K562 (cell line): ENCODE results near the gene ETHE1. TPM values are rescaled to one million over a fixed set of nuclear protein-coding genes. Genes with fewer than 3 reads are reported as not detected.

Experiments
- ATF4 ChIP-seq: fragments of 450-650 bp; formaldehyde crosslinking; IDR thresholded peaks from 2 replicates; pipeline ENCODE4 v1.4.0; 2022; ENCODE audit warnings: mild to moderate bottlenecking, moderate library complexity
- DACH1 ChIP-seq: fragments of 450-650 bp; IDR thresholded peaks from 2 replicates; pipeline ENCODE4 v1.6.1; 2018; ENCODE audit not compliant: partially characterized antibody
- DNMT1 ChIP-seq: fragments of 450-650 bp; IDR thresholded peaks from 2 replicates; pipeline ENCODE4 v1.6.1; 2016; ENCODE audit warnings: antibody characterized with exemption, mild to moderate bottlenecking
- EP300 ChIP-seq: IDR thresholded peaks from 2 replicates; pipeline ENCODE4 v1.6.1; 2012; ENCODE audit warnings: low read length, improper control_type of control experiment
- GTF3C2 ChIP-seq: IDR thresholded peaks from 3 replicates; pipeline ENCODE4 v1.6.1; 2011; ENCODE audit warnings: borderline replicate concordance, mild to moderate bottlenecking, moderate library complexity; ENCODE audit not compliant: insufficient read length; ENCODE audit errors: extremely low read depth
- JUND ChIP-seq, 2 experiments: IDR thresholded peaks; 2 replicates in 1 of 2; 3 replicates in 1 of 2; pipeline ENCODE4 v1.6.1; 2011; ENCODE audit warnings: borderline replicate concordance in 2 of 2, low read depth in 2 of 2, low read length in 2 of 2, improper control_type of control experiment in 1 of 2, missing biosample characterization in 1 of 2, missing genetic modification characterization in 1 of 2, missing genetic modification reagents in 1 of 2
- KDM1A ChIP-seq, 2 experiments: fragments of 450-650 bp; IDR thresholded peaks; 2 replicates each; pipeline ENCODE4 v1.6.1; 2016; ENCODE audit warnings: mild to moderate bottlenecking in 2 of 2
- MTA2 ChIP-seq: fragments of 450-650 bp; IDR thresholded peaks from 2 replicates; pipeline ENCODE4 v1.6.1; 2016; ENCODE audit warnings: low read depth
- PBX2 ChIP-seq, 2 experiments: IDR thresholded peaks in 1 of 2; conservative IDR thresholded peaks in 1 of 2; 2 replicates each; pipeline ENCODE4 v1.6.1; 2016; ENCODE audit warnings: low read depth in 2 of 2, mild to moderate bottlenecking in 1 of 2, missing compliant biosample characterization in 1 of 2, missing genetic modification characterization in 1 of 2, moderate library complexity in 1 of 2
- RBM34 ChIP-seq: fragments of 200-400 bp; formaldehyde crosslinking; IDR thresholded peaks from 2 replicates; pipeline ENCODE4 v1.6.1; 2018; ENCODE audit warnings: low read length, borderline replicate concordance; ENCODE audit not compliant: insufficient read depth
- SREBF1 ChIP-seq: fragments of 150-350 bp; IDR thresholded peaks from 2 replicates; pipeline ENCODE4 v1.6.1; 2014; ENCODE audit warnings: antibody characterized with exemption, low read depth, low read length, borderline replicate concordance
- STAG1 ChIP-seq: sonication (generic); formaldehyde crosslinking; IDR thresholded peaks from 2 replicates; pipeline ENCODE4 v1.5.0; 2020; ENCODE audit warnings: missing genetic modification reagents, borderline replicate concordance
- TRIM28 ChIP-seq: fragments of 450-650 bp; IDR thresholded peaks from 2 replicates; pipeline ENCODE4 v1.6.1; 2017
- U2AF2 ChIP-seq: fragments of 200-400 bp; formaldehyde crosslinking; optimal IDR thresholded peaks from 2 replicates; pipeline ENCODE3; 2017; ENCODE audit warnings: low read depth, mild to moderate bottlenecking, low read length
- ZNF133 ChIP-seq: fragments of 250-450 bp; sonication (Bioruptor Pico); IDR thresholded peaks from 2 replicates; pipeline ENCODE4 v1.4.0; 2020; ENCODE audit warnings: mild to moderate bottlenecking
- ZNF184 ChIP-seq: sonication (generic); formaldehyde crosslinking; IDR thresholded peaks from 2 replicates; pipeline ENCODE4 v1.5.0; 2020; ENCODE audit warnings: missing genetic modification reagents
- ZNF384 ChIP-seq: IDR thresholded peaks from 2 replicates; pipeline ENCODE4 v1.6.1; 2012; ENCODE audit warnings: low read depth, low read length, improper control_type of control experiment
- ZNF511 ChIP-seq: sonication (generic); formaldehyde crosslinking; IDR thresholded peaks from 2 replicates; pipeline ENCODE4 v1.8.0; 2022; ENCODE audit warnings: mild to moderate bottlenecking, missing genetic modification reagents
- ZNF699 ChIP-seq: fragments of 250-450 bp; sonication (Bioruptor Pico); IDR thresholded peaks from 2 replicates; pipeline ENCODE4 v1.8.0; 2021; ENCODE audit warnings: mild to moderate bottlenecking, moderate library complexity; ENCODE audit not compliant: insufficient replicate concordance
- ZNF79 ChIP-seq: fragments of 250-450 bp; sonication (Bioruptor Pico); IDR thresholded peaks from 2 replicates; pipeline ENCODE4 v1.4.0; 2020; ENCODE audit warnings: low read depth, mild to moderate bottlenecking, moderate library complexity
- polyA plus RNA-seq, 8 experiments: library from polyadenylated mRNA; depleted of rRNA in 4 of 8; stranded (reverse) in 5 of 8; unstranded in 3 of 8; fragments of >200 nt; fragmentation: Nextera tagmentation in 2 of 8; fragmentation: Illumina TruSeq in 1 of 8; extraction: Ambion mirVana in 2 of 8; extraction: Trizol in 1 of 8; gene quantifications; 2 replicates each; pipeline versions ENCODE4 v1.2.1 to v1.2.3, GENCODE V29; 2011 to 2014; ENCODE audit warnings: inconsistent platforms in 1 of 8, missing spikeins in 1 of 8
- total RNA-seq, 7 experiments: library from RNA; depleted of rRNA in 6 of 7; stranded (reverse); fragments of >200 nt in 6 of 7; fragmentation: Illumina TruSeq in 2 of 7; extraction: Trizol in 2 of 7; gene quantifications; 2 replicates each; pipeline versions ENCODE4 v1.2.1 to v1.2.3, GENCODE V29; 2011 to 2021; ENCODE audit warnings: low replicate concordance in 1 of 7

The ETHE1 gene
- total and polyA plus RNA-seq, 9 of the 15 experiments (the other 6 are each of a cell fraction or from before 2014, with no cell fraction given): 2.9 to 21.0 (median 10.2) TPM

- TF ChIP-seq JUND (IDR thresholded peaks at IDR 0.05; ENCODE audit: borderline replicate concordance, low read depth, low read length): peak; percentile 13; the same call in 1 of the 2 replicates
- no peak for TF ChIP-seq JUND (tag; IDR thresholded peaks at IDR 0.05; ENCODE audit: borderline replicate concordance, low read depth, low read length)
- TF ChIP-seq ZNF79 (CRISPR knock-in tag): no peak
- no peak for TF ChIP-seq ZNF133 (CRISPR knock-in tag)
- no peak for TF ChIP-seq KDM1A (IDR thresholded peaks at IDR 0.05)
- TF ChIP-seq MTA2: no peak
- 0 out of 2 replicates have a peak, but pooled peaks have one; percentile 23 for TF ChIP-seq ZNF511 (CRISPR knock-in tag)
- no peak for TF ChIP-seq TRIM28
- no peak for TF ChIP-seq RBM34
- TF ChIP-seq ZNF699 (CRISPR knock-in tag): no peak
- TF ChIP-seq ZNF184 (CRISPR knock-in tag): no peak
- no peak for TF ChIP-seq DACH1
- no peak for TF ChIP-seq PBX2 (CRISPR knock-in tag; IDR thresholded peaks at IDR 0.05; ENCODE audit: low read depth)
- no peak for TF ChIP-seq PBX2 (tag; conservative IDR thresholded peaks at IDR 0.05; ENCODE audit: low read depth)
- no peak for TF ChIP-seq U2AF2
- TF ChIP-seq EP300: no peak
- TF ChIP-seq ZNF384: no peak
- no peak for TF ChIP-seq DNMT1
- TF ChIP-seq STAG1: no peak
- no peak for TF ChIP-seq ATF4
- TF ChIP-seq GTF3C2: no peak
- TF ChIP-seq SREBF1: no peak
Measured at GRCh38 chr19:43503501-43504425, 23.2 kb downstream of the ETHE1 start (continued).
